ENCODE measurements around the gene ME1.
"Not testable (repeated sequence)": the region's sequence is repeated elsewhere in the genome, so short reads cannot be mapped to it uniquely, and the experiment has no call there.

Gene ME1

DNA sequence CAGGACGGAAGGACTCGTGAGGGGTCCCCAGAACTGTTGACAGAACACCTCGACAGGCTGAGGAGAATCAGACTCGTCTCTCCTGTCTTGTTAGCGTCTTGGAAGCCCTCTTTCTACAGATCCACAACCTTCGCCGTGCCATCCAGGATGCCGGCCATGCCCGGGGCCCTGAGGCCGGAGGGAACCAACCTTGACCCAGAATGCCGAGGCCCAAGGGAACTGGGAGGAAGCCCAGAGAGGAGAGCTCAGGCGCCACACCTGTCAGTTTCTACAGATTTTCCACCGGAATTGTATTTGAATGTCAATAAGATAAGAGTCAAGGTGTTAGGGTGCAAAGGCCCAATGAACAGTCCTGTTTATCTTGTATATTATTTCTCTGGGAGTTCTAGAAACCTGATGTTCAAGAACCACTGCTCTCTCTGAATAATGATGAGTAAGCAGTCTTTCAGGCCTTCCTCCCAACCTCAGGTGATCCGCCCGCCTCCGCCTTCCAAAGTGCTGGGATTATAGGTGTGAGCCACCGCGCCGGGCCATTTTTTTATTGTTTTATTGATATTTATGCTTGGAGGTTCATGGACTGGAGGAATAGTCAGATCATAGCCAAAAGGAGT lies 799 bp upstream of the ME1 start:
- DNase-seq: no peak

DNA sequence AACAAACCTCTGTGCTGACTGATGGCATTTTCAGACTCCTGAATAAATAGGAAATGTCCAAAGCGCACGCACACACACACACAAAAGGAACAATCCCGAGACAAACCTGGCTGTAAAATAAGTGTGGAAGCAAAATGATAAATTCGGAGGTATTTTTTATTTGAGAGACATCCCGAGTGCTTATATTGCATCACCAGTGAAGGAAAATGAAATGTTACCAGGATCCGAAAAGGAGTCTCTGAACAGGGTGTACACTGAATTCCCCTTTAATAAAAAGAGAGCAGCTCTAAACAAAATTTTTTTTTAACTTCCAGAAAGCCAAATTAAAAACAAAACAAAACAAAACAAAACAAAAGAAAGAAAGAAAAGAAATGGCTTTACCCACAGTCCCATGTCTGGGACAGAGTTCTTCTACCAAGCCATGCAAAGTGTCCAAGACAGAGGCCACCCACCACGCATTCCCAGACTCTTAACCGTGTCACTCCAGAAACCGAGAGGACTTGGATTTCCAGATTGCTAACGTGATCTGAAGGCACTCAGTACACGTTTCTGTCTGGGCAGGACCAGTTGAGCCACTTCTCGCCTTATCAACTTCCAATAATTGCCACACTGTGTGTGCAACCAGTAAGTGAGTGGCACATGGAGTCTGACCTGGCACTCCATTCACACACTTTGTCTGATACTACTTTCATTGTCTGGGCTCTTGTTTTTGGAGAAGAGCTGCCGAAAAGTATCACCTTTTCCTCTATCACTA lies 817 bp downstream of the ME1 start:
- peak; percentile 68 for DNase-seq

DNA sequence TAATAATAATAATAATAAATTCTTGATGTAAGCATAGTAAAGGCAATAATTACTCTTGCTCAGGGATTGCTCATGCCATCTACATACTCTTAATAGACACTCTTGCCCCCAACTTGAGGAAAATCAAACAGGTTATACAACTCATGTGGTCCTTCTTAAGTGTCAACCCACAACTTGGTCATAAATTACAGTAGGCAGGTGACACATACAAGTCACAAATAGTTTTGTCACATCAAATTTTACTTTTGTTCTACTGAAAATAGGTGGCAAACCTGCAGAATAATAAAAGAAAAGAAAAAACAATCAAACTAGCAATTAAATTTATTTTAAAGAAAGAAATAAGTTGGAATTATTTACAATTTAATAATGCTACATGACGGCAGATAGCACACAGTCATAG lies 1.6 kb downstream of the ME1 start:
- no peak for DNase-seq

DNA sequence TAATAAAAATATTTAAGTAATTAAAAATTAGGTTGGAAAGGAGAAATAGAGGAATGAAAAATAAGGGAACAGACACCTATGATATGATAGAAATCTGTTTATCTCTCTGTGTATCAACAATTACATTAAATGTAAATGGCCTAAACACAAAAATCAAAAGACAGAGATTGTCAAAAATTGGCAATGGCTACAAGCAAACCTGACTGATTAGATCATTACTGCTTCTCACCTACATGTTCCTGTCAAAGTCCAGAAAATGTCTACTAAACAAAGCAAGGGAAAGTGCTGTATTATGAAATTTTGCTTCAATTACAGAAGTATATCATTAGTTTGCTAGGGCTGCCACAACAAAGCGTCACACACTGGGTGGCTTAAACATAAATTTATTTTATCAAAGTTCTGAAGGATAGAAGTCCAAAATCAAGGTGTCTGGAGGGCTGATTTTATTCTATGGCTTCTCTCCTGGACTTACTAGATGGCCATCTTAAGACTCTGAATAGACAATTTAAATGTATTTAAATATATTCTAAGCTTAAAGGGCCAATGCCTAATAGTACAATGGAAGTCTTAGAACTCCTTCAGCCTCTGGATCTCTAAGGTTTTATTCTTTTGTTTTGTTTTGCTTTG lies 6.3 kb downstream of the ME1 start:
- no peak for DNase-seq

DNA sequence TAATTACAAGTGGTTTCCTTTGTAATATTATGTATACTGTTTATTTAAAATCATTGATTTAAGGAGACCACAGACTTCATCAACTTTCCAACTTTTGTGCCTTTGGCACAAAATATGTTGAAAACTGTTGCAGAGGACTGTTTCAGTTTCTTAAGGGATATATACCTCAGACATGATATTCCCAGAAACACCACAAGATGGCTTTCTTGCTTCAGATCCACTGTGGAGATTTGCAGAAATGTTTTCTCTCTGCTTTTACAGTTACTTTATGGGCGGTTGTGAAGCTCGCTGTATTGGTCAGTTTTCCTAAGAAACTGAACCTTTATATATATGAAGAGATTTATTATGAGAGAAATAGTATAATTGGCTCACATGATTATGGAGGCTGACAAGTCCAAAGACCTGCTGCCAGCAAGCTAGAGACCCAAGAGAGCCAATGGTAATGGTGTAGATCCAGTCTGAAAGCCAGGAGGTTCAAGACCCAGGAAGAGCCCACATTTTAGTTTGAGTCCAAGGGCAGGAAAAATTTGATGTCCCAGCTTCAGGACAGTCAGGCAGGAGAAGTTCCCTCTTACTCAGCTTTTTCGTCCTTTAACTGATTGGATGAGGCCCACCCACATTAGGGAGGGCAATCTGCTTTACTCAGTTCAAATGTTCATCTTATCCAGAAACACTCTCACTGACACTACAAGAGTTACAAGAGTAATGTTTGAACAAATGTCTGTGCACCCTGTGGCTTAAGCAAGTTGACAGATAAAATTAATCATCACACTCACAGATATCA lies 12.8 kb downstream of the ME1 start:
- DNase-seq: peak; percentile 54

DNA sequence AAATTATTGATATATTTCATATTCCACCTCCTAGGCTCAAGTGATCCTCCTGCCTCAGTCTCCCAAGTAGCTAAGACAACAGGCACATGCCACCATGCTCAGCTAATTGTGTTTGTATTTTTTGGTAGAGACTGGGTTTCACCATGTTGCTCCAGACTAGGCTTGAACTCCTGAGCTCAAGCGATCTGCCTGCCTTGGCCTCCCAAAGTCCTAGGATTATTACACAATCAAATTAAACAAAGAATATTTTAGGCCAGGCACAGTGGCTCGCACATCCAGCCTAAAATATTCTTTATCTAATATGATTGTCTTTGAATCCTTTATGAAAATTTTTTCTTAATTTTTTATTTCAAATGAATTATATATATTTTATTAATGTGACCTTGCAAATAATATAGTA lies 17.8 kb downstream of the ME1 start:
- DNase-seq: no peak

DNA sequence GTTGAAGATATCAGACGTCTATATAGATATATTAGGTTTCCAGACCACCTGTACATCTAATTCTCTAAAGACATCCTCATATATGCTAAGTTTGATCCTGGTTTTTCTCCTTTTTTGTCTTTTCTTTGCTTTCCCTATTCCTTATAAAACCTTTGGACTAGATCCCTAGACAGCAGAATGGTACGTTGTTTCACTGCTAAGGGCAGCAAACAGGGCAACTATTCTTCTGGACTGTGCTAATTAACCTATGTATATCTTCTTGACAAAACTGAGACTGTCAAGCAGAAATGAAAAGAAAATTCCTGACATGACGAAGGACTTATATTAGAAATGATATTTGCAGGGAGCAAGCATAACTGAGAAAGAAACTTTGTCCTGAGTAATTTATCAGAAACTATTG lies 19.1 kb downstream of the ME1 start:
- no peak for DNase-seq

DNA sequence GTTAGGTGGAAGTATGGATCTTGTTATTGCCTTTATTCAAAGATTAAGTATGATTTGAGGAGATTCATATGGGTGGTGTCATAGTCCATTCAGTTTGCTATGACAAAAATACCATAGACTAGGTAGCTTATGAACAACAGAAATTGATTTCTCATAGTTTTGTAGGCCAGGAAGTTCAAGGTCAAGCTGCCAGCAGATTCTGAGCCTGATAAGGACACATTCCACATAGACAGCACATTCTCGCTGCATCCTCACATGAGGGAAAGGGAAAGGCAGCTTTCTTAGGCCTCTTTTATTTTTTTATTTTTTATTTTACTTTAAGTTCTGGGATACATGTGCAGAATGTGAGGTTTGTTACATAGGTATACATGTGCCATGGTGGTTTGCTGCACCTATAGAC lies 27.7 kb downstream of the ME1 start:
- no peak for DNase-seq

DNA sequence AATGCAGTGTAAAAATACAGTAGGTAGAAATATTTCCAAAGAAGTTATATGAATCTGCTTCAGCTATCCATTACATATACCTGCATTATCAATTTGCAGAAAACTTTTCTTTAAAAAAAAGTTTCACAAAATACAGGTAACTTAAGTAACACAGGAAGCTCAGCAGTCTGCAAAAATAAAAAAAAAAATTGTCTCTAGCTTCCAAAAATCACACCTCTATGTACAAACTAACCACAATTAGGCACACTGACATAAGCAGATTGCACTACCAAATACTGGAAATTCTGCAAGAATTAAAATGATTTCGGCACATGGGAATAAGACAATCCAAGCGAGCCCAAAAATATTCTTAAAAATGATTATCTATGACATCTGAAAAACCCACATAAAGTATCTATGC lies 41.2 kb downstream of the ME1 start:
- no peak for DNase-seq

DNA sequence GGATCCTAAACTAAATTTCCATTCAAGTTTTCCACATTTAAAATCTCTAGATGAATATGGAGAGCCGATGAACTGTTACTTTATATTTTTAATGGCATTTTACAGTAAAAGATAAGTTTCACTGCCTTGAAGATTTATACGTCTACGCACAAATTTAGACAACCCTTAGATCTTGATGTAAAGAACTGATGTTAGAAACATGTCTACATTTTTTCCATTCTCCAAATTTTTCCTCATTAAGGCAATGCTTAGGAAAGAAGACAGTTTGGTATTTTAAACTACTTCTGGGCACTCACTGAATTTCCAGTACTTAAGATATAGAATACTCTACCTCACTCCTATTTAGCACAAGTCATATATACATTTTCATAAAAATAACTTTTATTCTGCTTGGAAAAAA lies 45.4 kb downstream of the ME1 start:
- DNase-seq: no peak

DNA sequence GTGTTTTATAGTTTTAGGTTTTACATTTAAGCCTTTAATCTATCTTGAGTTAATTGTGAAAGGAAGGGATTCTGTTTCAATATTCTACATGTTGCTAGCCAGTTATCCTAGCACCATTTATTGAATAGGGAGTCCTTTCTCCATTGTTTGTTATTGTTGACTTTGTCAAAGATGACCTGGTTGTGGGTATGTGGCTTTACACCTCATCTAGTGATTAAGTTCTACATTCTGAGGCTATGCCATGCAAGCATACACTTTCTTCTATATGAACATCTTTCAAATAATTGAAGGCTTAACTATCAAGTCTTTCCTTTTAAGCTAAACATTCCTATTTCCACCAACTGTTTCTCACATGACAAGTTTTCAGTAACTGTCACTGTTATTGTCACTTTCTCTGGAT lies 46.1 kb downstream of the ME1 start:
- DNase-seq: no peak

DNA sequence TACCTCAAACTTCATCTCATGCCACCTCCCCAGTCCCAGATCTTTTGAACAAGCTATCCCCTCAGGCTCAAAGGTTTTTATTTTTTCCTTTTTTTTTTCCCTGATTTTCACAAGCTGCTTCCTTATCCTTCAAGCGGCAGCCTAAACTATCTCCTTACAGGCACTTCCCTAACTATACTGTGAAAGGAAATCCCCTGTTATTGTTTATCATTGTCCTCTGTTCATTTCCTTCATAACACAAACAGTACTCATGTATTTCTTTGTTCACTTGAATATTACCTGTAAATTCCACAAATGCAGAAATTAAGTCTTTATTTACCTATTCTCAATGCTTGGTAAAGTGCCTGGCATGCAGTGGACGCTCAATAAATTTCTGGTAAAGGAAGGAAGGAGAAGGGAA lies 48.9 kb downstream of the ME1 start:
- DNase-seq: no peak

DNA sequence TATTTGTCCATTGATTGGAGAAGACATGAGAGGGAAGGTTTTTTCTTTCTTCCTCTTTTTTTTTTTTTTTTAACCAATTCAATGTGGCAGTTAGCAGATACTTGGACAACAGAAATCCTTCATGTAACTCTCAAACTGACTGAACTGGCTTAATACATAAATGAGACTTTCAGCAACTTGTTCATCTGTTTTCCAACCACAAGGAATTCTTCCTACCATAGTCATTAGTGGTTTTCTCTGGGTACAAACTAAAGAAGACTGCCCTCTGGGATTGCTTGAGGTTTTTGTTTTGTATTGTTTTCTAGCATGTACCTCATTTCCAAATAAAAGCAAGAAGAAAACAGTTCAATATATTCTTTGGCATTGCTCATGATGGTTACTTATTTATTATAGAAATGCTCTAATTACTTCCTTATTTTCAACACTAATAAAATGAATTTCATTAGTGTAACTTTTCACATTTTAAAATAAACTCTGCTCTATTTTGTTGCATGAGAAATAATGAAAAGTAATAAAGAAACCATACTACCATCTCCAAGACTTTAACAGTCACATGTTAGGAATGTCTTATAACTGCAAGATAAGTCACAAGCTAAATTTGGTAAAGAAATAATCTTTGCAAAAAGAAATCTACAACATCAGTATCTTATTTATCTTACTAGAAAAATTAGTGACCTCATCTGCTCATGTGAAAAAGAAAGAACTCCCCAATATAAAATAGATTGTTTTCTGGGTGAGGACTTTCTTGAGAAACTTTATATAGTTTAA lies 52.0 kb downstream of the ME1 start:
- peak; percentile 78 for DNase-seq

DNA sequence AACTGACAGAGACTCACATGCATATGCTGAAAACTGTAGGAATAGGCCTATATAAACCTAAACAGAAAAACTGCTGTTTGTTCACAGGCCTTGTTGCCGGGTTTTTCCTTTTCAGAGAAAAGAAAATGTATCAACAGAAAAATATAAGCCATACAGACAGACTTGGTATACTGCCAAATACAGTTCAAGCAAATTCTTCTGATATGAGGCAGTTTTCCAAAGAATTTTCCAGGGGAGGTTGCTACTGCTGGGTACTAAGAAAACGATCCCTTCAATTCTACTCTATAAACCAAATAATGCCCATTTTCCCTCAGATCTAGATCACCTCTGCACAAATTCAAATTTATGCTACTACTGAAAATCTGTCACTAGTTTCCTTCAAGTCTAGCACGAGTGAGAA lies 59.4 kb downstream of the ME1 start:
- peak; percentile 84 for DNase-seq

DNA sequence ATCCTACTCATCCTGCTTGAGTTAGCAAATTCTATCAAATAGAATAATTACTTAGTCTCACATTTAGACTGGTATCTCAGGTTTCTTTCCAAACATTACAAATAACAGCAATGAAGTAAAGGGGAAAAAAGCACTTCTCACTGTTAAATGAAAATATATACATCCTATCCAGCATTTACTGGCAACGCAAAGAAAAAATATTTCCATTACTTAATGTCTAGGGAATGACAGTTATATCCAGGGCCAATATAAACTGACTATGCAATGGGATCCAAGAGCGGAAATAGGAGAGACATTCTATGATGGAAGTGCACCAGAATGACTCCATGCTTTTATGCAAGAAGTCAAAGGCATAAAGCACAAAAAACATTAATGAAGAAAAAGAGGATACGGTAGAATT lies 60.3 kb downstream of the ME1 start:
- DNase-seq: peak; percentile 75

DNA sequence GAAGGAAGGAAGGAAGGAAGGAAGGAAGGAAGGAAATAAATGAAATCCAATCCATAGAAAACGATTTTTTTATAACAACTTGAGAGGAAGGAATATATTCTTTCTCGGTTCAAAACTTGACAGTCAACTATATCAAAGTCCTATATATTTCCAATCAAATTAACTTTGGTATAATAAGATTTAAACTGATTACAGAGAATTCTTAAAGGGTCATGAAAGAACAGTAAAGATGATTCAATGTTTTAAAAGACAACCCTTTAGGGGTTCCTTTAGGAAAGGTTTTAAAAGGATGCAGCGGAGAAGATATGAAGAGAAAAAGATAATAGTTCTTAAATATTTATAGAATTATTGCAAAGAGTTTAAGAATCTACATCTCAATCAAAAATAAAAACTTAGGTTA lies 61.2 kb downstream of the ME1 start:
- DNase-seq: no peak

DNA sequence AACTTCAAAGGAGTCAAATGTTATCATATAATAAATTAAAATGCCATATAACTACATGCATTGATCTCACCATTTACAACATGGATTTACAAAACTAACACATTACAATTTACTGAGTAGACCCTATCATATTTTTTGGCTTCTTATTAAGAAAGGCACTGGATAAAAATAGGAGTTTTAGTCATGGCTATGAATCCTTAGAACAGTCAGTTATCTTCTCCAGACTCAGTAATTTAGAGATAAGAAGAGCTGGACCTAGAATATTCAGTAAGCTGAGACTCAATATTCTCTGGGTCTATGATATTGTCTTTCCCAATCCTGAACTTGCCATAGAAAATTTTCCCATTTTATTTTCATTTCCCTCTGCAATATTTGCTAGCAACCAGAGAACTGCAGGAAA lies 62.3 kb downstream of the ME1 start:
- DNase-seq: no peak

DNA sequence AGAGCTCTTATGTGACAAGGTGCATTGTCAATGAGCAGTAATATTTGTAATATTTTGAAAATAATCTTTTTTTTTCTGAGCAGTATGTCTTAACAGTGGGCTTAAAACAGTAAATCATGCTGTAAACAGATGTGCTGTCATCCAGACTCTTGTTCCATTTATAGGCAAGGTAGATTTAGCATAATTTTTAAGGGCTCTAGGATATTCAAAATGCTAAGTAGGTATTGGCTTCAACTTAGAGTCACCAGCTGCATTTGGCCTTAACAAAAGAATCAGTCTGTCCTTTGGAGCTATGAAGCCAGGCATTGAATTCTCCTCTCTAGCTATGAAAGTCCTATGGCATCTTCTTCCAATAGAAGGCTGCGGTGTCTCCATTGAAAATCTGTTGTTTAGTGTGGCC lies 63.7 kb downstream of the ME1 start:
- no peak for DNase-seq

DNA sequence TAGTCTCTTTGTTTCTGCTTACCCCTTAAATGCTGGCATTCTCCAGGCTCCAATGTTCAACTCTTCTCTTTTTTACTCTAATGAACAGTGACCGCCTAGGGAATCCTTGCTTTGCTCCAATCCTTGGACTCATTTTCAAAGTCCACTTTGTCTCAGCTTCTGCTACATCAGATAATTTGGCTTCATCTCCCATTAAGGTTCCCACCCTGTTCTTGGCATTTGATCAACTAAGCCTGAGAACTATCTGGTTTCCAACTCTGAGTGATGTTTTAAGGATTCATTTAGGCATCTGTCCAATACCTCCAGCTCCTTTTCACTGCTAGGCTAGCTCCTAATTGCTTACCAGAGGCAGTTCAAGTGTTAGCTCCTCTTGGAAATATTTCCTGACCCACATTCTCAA lies 64.9 kb downstream of the ME1 start:
- peak; percentile 84 for DNase-seq

DNA sequence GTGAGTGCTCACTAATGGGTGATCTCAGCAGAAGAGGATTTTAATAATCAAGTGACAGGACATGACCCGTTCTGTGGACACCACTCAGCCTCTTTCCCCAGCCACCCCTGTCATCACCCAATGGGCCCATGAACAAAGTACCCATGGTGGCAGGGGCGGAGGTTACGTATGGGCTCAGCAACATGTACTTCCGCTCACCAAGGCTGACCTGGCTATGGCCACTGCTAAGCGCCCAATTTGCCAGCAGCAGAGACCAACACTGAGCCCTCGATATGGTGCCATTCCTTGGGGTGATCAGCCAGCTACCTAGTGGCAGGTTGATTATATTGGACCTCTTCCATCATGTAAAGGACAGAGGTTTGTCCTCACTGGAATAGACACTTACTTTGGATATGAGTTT lies 68.5 kb downstream of the ME1 start:
- not testable (repeated sequence) for DNase-seq

DNA sequence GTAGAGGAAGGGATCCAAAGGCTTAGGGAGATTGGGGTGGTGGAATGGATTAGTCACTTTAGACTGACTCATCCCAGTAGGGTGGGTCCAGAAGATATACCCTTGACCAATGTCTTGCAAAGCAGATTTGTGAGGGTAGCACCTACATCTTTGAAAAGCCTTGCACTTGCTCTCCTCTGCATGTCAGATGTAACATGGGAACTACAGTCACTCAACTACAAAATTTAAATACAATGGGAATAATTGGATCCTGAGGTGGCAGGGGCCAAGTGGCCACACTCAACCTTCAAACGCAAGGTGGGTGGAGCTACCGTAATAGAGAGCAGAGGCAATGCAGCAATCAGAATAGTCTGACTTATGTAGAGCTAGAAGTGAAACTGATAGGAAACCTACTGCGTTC lies 71.2 kb downstream of the ME1 start:
- DNase-seq: peak; percentile 16

DNA sequence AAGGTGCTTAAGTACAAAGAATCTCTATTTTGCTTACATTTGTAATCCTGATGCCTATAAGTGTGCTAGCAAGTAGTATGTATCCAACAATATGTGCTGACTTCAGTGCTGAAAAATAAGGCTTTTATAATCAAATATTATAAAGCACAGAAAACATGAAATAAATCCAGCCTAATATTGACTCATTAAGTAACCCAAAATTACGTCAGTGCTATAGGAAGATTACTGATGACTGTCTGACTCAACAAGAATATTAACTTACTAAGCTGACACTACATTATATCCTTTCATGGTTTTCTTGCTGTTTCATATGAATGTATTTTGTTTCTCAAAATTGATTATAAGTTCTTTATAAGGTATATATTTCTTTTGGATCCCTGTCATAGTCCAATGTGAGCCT lies 76.1 kb downstream of the ME1 start:
- DNase-seq: no peak
